HuH-7.5 (cell line): ENCODE results near the gene COIL.

ENCODE experiments used
- DNase-seq: peaks from one replicate; pipeline ENCODE4 v3.0.0; 2011; ENCODE audit warnings: low spot score

Gene COIL

DNA sequence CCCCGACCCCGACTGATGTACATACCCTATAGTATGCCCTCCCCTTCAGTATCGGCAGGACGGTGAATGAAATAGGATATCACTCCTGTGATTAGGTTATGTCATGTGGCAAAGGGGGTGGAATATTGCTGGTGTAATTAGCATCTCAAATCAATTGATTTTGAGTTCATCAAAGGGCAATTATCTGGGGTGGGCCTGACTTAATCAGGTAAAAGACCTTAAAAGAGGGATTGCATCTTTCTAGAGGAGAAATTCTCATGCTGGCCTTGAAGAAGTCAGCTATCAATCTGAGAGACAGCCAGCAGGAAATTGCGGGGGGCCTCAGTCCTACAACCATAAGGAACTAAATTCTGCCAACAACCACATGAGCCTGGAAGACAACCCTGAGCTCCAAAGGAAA lies 57.3 kb downstream of the COIL start:
- no peak for DNase-seq

GRCh38 chr17:56902348-56902747 lies 58.5 kb downstream of the COIL start:
- DNase-seq: no peak

GRCh38 chr17:56899403-56899802 lies 61.4 kb downstream of the COIL start:
- no peak for DNase-seq

DNA sequence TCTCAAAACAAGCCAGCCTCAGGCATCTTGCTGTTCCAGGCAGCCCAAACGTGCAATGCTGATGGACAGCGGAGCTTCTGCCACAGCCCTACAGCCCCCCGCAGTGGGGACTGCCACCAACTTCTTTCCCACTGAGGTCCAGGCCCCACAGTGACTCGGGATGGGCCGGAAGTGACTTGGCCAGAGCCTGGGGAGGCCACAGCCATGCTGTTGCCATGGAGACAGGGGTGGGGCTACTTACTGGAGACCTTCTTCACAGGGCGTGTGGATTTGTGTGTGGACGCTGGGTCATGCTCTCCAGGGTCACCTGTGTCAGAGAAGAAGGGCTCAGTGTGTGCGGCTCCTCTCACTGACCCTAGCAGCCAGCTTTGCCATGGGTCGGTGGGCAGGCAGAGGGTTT lies 62.0 kb downstream of the COIL start:
- DNase-seq: no peak

- no peak for DNase-seq
Measured at GRCh38 chr17:56897646-56898424, 63.0 kb downstream of the COIL start.

GRCh38 chr17:56896968-56897359 lies 63.9 kb downstream of the COIL start:
- DNase-seq: no peak

- no peak for DNase-seq
Measured at GRCh38 chr17:56896217-56896967, 64.5 kb downstream of the COIL start.

GRCh38 chr17:56894859-56895455 lies 65.9 kb downstream of the COIL start:
- no peak for DNase-seq

GRCh38 chr17:56893503-56893902 lies 67.3 kb downstream of the COIL start:
- DNase-seq: no peak

DNA sequence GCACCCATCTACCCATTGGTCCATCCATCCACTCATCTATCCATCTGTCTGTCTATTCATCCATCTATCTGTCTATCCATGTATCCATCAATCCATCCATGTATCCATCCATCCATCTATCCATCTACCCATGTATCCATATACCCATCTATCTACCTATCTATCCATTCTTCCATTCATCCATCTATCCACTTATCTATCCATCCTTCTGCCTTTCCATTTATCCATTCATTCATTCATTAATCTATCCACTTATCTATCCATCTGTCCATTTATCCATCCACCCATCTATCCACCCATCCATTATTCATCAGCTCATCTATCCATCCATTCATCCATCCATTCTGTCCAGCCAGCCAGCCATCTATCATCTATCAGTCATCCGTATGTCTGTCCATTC lies 68.5 kb downstream of the COIL start:
- no peak for DNase-seq

- no peak for DNase-seq
Measured at GRCh38 chr17:56891751-56892150, 69.1 kb downstream of the COIL start.

GRCh38 chr17:56890906-56891674 lies 69.8 kb downstream of the COIL start:
- DNase-seq: no peak

- no peak for DNase-seq
Measured at GRCh38 chr17:56890390-56890789, 70.5 kb downstream of the COIL start.
